ENCODE results near the gene HADHB.
"Not testable (repeated sequence)": the region's sequence is repeated elsewhere in the genome, so short reads cannot be mapped to it uniquely, and the experiment has no call there.

HADHB gene

DNA sequence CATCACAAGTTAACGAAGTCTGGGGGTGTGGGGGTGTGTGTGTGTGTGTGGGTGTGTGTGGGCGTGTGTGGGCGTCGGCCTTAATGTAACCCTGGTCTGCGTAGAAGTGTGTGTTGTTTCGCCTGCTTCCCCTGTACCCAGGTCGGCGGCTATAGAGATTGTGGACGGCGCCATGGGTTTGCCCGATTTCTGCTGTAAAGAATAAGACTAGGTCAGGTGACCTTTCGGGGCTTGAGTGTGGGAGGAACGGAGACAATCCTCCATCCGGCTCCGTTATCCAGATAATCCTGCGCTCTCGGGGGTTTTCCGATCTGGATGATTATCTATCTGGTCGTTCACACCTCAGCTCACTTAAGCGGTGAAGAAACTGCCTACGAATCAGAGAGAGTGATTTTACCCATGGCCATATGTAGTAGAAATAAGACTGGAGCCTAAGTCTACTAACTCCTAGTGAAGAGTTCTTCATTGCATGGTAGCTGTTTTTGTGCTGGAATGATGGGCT is 543 bp downstream of the HADHB start:
- DNase-seq (ENCODE audit: low read depth in 2 of 2) = peak; percentile 24 to 29

GRCh38 chr2:26245810-26246209 is 1.1 kb downstream of the HADHB start:
- no peak for DNase-seq (ENCODE audit: low read depth in 2 of 2)

DNA sequence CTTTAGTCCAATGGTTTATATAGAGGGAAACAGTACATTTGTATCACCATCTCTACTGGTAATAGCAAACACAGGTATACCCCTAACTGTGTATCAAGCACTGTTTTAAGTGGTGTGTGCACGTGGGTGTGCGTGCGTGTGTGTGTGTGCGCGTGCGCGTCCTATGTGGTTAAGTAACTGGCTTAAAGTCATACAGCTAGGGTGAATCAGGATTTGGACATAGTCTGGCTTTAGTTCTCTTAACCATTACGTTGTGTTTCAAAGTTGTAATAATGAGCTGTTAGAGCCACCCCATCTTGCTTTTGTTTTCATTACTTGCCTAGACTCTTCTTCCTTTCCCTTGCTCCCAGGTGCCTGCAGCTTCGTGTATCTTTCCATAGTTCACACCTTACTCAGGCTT is 2.1 kb downstream of the HADHB start:
- DNase-seq (ENCODE audit: low read depth in 2 of 2) = no peak

DNA sequence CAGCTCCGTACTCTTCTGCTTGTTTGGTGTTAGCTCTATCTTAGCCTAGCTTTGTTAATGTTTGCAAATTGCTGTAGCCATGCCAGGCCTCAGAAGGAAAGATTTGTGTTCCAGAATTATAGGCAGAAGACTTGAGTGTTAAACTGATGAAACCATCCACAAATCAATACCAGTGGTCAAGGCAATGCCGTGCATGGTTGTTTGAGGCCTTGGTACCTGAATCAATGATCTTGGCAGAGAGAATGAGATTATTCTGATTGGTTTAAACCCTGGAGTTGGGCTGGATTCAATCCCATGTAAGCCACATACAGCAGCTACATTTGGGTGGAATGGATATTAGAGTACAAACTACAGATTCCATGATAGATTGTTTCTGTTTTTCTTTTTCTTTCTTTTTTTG is 4.9 kb downstream of the HADHB start:
- DNase-seq (ENCODE audit: low read depth in 2 of 2) = no peak

DNA sequence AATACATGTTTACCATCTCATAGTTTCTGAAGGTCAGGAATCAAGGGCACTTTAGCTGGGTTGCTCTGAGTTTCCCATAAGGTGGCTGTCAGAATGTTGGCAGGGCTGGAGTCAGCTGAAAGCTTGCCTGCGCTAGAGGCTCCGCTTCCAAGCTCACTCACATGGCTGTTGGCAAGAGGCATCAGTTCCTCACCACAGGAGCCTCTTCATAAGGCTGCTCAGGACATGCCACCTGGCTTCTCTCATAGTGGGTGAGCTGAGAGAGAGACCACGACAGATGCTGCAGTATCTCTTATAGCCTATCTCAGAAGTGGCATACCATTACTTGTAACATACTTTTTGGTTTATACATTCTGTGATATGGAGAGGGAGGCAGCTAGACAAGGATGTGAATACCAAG is 7.2 kb downstream of the HADHB start:
- DNase-seq (ENCODE audit: low read depth in 2 of 2) = no peak

- DNase-seq (ENCODE audit: low read depth in 2 of 2) = no peak
These were observed 11.1 kb downstream of the HADHB start for GRCh38 chr2:26255759-26256384.

DNA sequence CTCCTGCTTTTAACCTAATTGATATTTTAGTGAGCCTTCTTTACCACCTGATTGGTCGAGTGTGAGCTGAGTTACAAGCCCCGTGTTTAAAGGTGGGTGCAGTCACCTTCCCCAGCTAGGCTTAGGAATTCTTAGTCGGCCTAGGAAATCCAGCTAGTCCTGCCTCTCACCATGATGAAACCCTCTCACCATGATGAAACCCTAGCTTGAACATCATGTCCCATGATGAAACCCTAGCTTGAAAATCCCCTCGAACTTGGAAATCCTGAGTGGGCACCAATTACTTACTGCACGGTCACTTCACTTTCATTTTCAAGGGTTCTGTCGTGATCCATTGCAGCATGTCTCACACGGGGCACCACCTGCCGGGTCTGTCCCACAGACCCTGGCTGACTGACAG is 14.1 kb downstream of the HADHB start:
- not testable (repeated sequence) for DNase-seq (ENCODE audit: low read depth in 2 of 2)

DNA sequence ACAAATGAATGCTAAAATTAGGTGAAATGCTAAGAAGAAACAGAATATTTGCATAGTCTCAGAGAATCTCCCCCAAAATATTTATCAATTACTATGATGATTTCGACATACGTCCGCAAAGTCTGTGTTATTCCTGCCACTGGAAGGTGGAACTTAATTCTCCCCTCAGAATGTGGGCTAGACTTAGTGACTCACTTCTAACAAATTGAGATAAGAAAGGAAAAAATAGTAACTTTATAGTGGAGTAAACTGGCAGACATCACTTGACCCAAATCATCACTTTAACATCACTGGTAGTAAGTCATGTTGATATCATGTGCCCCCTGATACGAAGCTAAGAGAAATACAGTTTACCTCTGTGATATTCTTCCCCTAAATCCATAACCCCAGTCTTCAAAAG is 23.5 kb downstream of the HADHB start:
- no peak for DNase-seq (ENCODE audit: low read depth in 2 of 2)

DNA sequence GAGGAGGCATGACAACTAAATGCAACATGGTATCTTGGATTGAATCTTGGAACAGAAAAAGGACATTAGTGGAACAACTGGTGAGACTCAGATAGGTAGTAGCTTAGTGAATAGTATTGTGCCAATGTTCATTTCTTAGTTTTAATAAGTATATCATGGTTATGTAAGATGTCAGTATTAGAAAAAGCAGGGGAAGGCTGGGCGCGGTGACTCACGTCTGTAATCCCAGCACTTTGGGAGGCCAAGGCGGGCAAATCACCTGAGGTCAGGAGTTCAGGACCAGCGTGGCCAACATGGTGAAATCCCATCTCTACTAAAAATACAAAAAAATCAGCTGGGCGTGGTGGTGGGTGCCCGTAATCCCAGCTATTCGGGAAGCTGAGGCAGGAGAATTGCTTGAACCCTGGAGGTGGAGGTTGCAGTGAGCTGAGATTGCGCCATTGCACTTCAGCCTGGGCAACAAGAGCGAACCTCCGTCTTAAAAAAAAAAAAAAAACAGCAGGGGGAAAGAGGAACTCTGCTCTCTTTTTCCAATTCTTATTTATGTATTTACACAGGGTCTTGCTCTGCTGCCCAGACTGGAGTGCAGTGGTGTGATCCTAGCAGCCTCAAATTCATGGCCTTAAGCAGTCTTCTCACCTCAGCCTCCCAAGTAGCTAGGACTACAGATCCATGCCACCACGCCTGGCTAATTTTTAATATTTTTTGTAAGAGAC is 24.1 kb downstream of the HADHB start:
- DNase-seq (ENCODE audit: low read depth in 2 of 2) = not testable (repeated sequence)

GRCh38 chr2:26269571-26270158 is 24.9 kb downstream of the HADHB start:
- DNase-seq (ENCODE audit: low read depth in 2 of 2) = no peak

- no peak for DNase-seq (ENCODE audit: low read depth in 2 of 2)
These were observed 25.6 kb downstream of the HADHB start for GRCh38 chr2:26270373-26270772.

GRCh38 chr2:26273501-26273900 is 28.8 kb downstream of the HADHB start:
- no peak for DNase-seq (ENCODE audit: low read depth in 2 of 2)

GRCh38 chr2:26274058-26274613 is 29.4 kb downstream of the HADHB start:
- DNase-seq (ENCODE audit: low read depth in 2 of 2) = no peak

DNA sequence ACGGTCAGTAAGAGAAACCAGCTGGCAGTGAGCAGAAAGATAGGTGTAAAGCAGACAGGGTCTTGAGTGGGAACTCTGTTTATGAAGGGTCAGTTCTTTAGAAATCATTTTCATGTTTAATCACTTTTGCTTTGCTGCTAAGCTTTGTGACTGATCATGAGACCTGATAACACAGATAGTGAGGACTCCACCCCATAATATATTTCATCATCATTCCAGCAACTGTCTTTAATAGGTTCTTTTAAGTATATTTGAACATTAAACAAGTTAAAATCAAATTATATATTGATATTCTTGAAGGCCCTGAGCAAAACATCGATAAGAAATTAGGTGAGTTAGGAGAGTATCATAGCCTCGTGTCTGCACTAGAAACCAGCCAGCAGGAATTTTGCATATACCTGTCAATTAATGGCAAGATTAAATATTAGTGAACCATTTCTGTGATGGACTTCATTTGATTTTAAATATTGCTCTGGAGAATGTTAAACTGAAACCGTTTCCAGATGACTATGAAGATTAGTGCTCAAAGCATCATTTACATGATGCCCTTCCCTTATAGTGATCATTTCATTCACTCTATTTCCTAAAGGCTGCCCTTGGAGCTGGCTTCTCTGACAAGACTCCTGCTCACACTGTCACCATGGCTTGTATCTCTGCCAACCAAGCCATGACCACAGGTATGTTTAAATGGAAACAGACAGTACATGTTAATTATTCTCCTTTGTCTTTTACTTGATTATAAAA is 31.9 kb downstream of the HADHB start:
- DNase-seq (ENCODE audit: low read depth in 2 of 2) = no peak

DNA sequence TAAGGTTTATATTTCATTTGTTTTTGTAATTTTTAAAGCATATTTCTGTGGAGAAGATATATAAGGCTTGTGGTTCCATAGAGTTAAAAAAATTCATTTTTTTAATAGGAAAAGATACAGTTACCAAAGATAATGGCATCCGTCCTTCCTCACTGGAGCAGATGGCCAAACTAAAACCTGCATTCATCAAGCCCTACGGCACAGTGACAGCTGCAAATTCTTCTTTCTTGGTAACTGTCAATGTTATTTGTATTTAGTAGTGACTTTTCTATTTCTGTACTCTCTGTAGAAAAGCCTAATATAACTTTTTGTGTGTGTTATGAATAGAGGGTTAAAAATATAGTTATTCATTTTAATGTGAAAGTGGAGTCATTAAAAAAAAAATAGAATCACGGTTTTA is 35.1 kb downstream of the HADHB start:
- DNase-seq (ENCODE audit: low read depth in 2 of 2) = no peak

GRCh38 chr2:26281226-26281625 is 36.5 kb downstream of the HADHB start:
- DNase-seq (ENCODE audit: low read depth in 2 of 2) = no peak

GRCh38 chr2:26283606-26284005 is 38.9 kb downstream of the HADHB start:
- DNase-seq (ENCODE audit: low read depth in 2 of 2) = no peak

DNA sequence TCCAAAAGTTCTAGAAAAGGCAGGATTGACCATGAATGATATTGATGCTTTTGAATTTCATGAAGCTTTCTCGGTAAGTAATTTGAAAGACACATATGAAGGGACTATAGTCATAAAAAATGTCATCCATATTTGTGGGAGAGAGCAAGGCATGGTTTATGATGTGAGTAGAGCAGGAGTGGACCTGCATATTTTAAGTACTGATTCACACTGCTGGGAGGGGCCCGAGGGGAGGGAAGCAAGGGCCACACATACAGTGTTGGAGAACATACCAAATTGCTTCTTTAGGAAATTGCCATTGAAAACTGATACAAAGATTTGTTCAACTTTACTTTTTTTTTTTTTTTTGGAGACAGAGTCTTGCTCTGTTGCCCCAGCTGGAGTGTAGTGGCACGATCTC is 39.4 kb downstream of the HADHB start:
- DNase-seq (ENCODE audit: low read depth in 2 of 2) = no peak

- DNase-seq (ENCODE audit: low read depth in 2 of 2) = no peak
These were observed 41.2 kb downstream of the HADHB start for GRCh38 chr2:26285931-26286330.

DNA sequence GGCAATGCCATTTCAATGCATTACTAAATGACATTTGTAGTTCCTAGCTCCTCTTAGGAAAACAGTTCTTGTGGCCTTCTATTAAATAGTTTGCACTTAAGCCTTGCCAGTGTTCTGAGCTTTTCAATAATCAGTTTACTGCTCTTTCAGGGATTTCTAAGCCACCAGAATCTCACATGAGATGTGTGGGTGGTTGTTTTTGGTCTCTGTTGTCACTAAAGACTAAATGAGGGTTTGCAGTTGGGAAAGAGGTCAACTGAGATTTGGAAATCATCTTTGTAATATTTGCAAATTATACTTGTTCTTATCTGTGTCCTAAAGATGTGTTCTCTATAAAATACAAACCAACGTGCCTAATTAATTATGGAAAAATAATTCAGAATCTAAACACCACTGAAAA is 45.3 kb downstream of the HADHB start:
- DNase-seq (ENCODE audit: low read depth in 2 of 2) = no peak

DNA sequence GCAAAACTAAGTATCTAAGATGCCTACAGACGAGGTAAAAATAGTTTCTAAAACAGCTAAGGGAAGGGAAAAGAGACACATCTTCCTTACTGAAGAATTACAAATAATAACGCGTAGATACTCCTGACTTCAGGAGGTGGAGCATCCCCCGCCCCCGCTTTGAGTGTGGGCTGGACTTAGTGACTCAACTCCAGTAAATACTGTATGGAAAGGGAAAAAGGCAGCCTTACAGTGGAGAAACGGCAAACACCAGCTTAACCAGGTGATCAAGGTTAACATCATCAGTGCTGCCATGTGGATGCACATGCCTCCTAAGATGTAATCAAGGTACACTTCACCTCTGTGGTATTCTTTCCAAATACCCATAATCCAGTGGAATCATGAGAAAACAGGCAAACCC is 47.9 kb downstream of the HADHB start:
- DNase-seq (ENCODE audit: low read depth in 2 of 2) = no peak

GRCh38 chr2:26295511-26295910 is 50.8 kb downstream of the HADHB start:
- no peak for DNase-seq (ENCODE audit: low read depth in 2 of 2)
